GM10248 (cell line): ENCODE data around the gene CKMT2.

Source experiments
- CTCF ChIA-PET: fragments of 300-600 bp; sonication (Branson Sonifier 250); formaldehyde crosslinking; extraction: SDS; loops from one replicate; lab custom pipeline; 2021; ENCODE audit warnings: antibody characterized with exemption; lab: Yijun Ruan, JAX
- POLR2A ChIA-PET: fragments of 350-650 bp; sonication (Branson Sonifier 250); formaldehyde crosslinking; extraction: SDS; loops from one replicate; lab custom pipeline; 2020; ENCODE audit warnings: antibody characterized with exemption; lab: Yijun Ruan, JAX
- DNase-seq: peaks from one replicate; pipeline ENCODE4 v3.0.0; 2012; ENCODE audit errors: extremely low spot score
- CTCF ChIP-seq: IDR thresholded peaks from 2 replicates; pipeline ENCODE4 v1.5.1; 2012; ENCODE audit warnings: mild to moderate bottlenecking, low read depth; ENCODE audit errors: extremely low read depth, missing control alignments, control extremely low read depth

Gene CKMT2

GRCh38 chr5:81301271-81302015 lies 68.3 kb downstream of the CKMT2 start, which contains the start of gene ZCCHC9:
Gene ZCCHC9 (plus strand): TSS chr5:81301587. CDS start chr5:81304758, 3,171 bp downstream.
- no peak for TF ChIP-seq CTCF
- CTCF ChIA-PET: interaction anchor here (0.7 to 4.1 kb wide), 8 partner anchors 10 to 92 kb away, joined by 3 to 23 read pairs (median 3); no protein-coding TSS in a partner anchor

DNA sequence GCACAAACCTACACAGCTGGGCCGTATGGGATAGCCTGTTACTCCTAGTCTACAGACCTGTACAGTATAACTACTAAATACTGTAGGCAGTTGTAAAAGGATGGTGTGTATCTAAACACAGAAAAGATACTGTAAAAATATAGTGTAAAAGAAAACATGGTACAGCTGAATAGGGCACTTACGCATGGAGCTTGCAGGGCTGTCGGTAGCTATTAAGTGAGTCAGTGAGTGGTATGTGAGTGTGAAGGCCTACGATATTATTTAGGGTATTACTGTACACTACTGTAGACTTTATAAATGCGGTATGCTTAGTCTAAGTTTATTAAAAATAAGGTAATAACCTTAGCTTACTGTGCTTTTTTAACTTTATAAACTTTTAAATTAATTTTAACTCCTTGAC lies 69.5 kb downstream of the CKMT2 start:
- CTCF ChIA-PET: interaction anchor here (0.9 to 4.1 kb wide), 7 partner anchors 11 to 93 kb away, joined by 3 to 23 read pairs (median 4); no protein-coding TSS in a partner anchor
- POLR2A ChIA-PET: no interaction called here
- no peak for DNase-seq
- TF ChIP-seq CTCF: no peak

More at GRCh38 chr5:81301271-81302015, 68.3 kb downstream of the CKMT2 start, which contains the start of gene ZCCHC9:
- peak; percentile 92 for DNase-seq
- POLR2A ChIA-PET: interaction anchor here (0.6 kb wide), 1 partner anchor 206 kb away, joined by 3 read pairs; no protein-coding TSS in a partner anchor

- TF ChIP-seq CTCF: no peak
- ChIA-PET CTCF (interaction anchor here (0.9 to 4.1 kb wide), 4 partner anchors 10 to 921 kb away, joined by 3 to 23 read pairs (median 6); no protein-coding TSS in a partner anchor), POLR2A (no interaction called here)
- DNase-seq: no peak
Observed at GRCh38 chr5:81303563-81303962, 70.4 kb downstream of the CKMT2 start.

GRCh38 chr5:81305785-81306184 lies 72.7 kb downstream of the CKMT2 start:
- peak; percentile 14 for DNase-seq
- CTCF ChIA-PET: interaction anchor here (0.7 kb wide), 1 partner anchor 860 kb away, joined by 3 read pairs; no protein-coding TSS in a partner anchor
- no peak for TF ChIP-seq CTCF
- POLR2A ChIA-PET: no interaction called here

DNA sequence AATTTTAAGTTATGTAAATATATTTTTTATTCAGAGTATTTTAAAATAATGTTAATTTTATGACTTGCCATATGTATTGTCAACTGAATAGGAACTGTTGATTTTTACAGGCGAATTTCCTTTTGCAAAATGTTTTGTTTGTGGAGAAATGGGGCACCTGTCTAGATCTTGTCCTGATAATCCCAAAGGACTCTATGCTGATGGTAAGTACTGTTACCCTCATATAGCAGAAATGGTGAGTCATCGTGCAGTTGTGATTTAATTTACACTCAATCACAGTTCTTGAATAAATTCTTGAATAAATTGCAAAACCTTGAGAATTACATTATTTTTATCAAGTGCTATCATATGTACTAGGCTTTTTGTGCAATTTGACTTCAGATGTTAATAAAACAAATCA lies 75.7 kb downstream of the CKMT2 start:
- TF ChIP-seq CTCF: no peak
- no peak for DNase-seq
- ChIA-PET CTCF (interaction anchor here (1.2 to 2.5 kb wide), 2 partner anchors 10 kb away, joined by 4 to 10 read pairs; no protein-coding TSS in a partner anchor), POLR2A (no interaction called here)

DNA sequence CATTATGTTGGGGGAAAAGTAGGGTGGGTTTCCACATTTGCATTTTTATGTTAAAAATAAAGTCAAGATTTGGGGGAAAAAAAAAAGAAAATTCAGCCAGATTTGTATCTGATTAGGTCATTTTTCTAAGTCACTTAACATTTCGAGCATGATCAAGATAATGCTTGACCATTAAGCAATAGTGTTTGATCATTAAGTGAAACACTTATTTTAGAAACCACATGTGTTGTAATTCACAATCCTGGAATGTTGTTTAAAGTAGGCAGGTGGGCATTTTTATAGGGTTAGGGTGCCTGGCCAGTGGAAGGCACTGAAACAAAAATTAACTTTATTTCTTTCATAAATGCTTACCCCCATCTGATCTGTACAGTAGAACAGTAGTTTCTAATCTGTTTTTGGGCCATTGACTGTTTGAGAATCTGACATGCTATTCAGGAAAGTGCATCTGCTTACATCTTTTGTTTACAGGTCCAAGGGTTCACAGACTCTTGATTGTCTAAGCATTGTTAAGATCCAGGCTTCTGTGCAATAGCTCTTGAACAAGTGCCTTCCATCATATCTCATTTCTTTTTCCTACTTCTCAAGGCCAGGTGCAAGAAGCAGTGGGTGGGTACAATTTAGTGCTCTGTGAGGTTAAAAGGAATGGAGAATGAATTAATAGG lies 77.4 kb downstream of the CKMT2 start:
- no peak for DNase-seq
- POLR2A ChIA-PET: no interaction called here
- TF ChIP-seq CTCF: no peak
- CTCF ChIA-PET: interaction anchor here (0.8 kb wide), 1 partner anchor 10 kb away, joined by 3 read pairs; no protein-coding TSS in a partner anchor
